GM15510 (cell line): ENCODE measurements around the gene SIGLEC12.

Experiments used
- POLR2A ChIP-seq: IDR thresholded peaks from 3 replicates; pipeline ENCODE4 v1.6.1; 2011; ENCODE audit warnings: borderline replicate concordance; ENCODE audit not compliant: insufficient read length; ENCODE audit errors: extremely low read depth

Gene SIGLEC12

GRCh38 chr19:51501594-51502263, at the start of gene SIGLEC12:
TSS of gene SIGLEC12 (minus strand) at chr19:51501800. CDS start at chr19:51501733, 67 bp downstream.
- no peak for TF ChIP-seq POLR2A

GRCh38 chr19:51550848-51551672, 49.5 kb upstream of the SIGLEC12 start:
- TF ChIP-seq POLR2A: no peak

- no peak for TF ChIP-seq POLR2A
These were observed 48.1 kb upstream of the SIGLEC12 start for GRCh38 chr19:51549533-51550324.

GRCh38 chr19:51548891-51549305, 47.3 kb upstream of the SIGLEC12 start:
- TF ChIP-seq POLR2A: no peak

- no peak for TF ChIP-seq POLR2A
These were observed 46.6 kb upstream of the SIGLEC12 start for GRCh38 chr19:51548213-51548651.

- TF ChIP-seq POLR2A: no peak
These were observed 46.0 kb upstream of the SIGLEC12 start for GRCh38 chr19:51547397-51548212.

GRCh38 chr19:51546650-51547396, 45.2 kb upstream of the SIGLEC12 start:
- TF ChIP-seq POLR2A: no peak

GRCh38 chr19:51546107-51546649, 44.6 kb upstream of the SIGLEC12 start:
- no peak for TF ChIP-seq POLR2A

- TF ChIP-seq POLR2A: no peak
These were observed 42.4 kb upstream of the SIGLEC12 start for GRCh38 chr19:51544038-51544437.

- TF ChIP-seq POLR2A: no peak
These were observed 41.1 kb upstream of the SIGLEC12 start for GRCh38 chr19:51542699-51543098.

GRCh38 chr19:51541458-51542357, 40.1 kb upstream of the SIGLEC12 start:
- TF ChIP-seq POLR2A: no peak

GRCh38 chr19:51539821-51540366, 38.3 kb upstream of the SIGLEC12 start:
- no peak for TF ChIP-seq POLR2A
